ENCODE results near the gene METRNL. TPM values are rescaled to one million over a fixed set of nuclear protein-coding genes. Genes with fewer than 3 reads are reported as not detected.

Gene METRNL
- total RNA-seq, 1 donor from 2014 or later = 63.8 TPM

DNA sequence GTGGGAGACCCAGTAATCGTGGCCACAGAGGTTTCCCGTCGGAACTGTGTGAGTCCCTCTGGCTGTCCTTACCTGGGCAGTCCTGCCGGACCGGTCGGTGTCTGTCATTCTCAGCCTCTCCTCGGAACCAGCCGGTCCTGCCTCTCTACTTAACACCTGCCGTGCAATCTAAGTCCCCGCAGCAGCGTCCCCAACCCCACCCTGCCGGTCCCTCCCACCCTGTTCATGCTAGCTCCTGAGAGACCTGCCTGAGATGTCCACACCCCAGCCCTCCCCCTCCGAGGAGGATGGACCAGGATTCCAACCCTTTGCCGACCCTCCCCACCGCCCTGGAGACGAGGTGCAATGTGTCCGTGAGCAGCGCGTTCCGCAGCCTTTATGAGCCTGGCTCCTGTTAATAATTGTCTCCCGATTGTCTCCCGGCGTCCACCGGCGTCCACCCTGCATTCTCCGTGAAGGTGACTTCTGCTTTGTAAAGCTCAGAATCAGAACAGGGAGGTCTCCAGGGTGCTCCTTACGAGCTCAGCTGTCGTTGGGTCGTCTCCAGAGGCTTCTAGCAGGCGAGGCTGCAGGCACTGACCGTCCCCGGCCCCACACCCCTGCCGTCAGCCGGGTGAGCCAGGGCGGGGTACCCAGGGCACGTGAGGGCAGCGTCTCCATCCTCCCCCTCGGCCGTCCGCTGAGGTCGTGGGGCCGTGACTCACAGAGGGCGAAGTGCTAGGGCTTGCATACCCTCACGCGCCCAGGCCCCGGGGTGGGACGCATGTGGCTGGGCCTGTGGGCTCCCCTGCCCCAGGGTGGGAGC, 10.1 kb downstream of the METRNL start:
- Mint-ChIP-seq H3K36me3 (ENCODE audit: low read depth) (peaks cover 13% of the 10 kb centered on the region), H3K27me3 (ENCODE audit: low read depth) (no peaks in the 10 kb centered on the region), H3K4me1 (ENCODE audit: low read depth) (peaks cover 29% of the 10 kb centered on the region), H3K27ac (ENCODE audit: unreplicated experiment) (no peak overlapping the region), H3K4me3 (ENCODE audit: unreplicated experiment) (no peak overlapping the region), H3K9me3 (ENCODE audit: low read depth) (no peaks in the 10 kb centered on the region)
- no peak for DNase-seq (ENCODE audit: low spot score)
- TF ChIP-seq, protein P1, sequence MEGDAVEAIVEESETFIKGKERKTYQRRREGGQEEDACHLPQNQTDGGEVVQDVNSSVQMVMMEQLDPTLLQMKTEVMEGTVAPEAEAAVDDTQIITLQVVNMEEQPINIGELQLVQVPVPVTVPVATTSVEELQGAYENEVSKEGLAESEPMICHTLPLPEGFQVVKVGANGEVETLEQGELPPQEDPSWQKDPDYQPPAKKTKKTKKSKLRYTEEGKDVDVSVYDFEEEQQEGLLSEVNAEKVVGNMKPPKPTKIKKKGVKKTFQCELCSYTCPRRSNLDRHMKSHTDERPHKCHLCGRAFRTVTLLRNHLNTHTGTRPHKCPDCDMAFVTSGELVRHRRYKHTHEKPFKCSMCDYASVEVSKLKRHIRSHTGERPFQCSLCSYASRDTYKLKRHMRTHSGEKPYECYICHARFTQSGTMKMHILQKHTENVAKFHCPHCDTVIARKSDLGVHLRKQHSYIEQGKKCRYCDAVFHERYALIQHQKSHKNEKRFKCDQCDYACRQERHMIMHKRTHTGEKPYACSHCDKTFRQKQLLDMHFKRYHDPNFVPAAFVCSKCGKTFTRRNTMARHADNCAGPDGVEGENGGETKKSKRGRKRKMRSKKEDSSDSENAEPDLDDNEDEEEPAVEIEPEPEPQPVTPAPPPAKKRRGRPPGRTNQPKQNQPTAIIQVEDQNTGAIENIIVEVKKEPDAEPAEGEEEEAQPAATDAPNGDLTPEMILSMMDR (IDR thresholded peaks at IDR 0.05) = no peak

GRCh38 chr17:83090444-83091256, 11.2 kb downstream of the METRNL start:
- Mint-ChIP-seq H3K9me3 (ENCODE audit: low read depth) (no peaks in the 10 kb centered on the region), H3K4me1 (ENCODE audit: low read depth) (peaks cover 22% of the 10 kb centered on the region), H3K36me3 (ENCODE audit: low read depth) (peaks cover 15% of the 10 kb centered on the region), H3K27ac (ENCODE audit: unreplicated experiment) (no peak overlapping the region), H3K4me3 (ENCODE audit: unreplicated experiment) (no peak overlapping the region), H3K27me3 (ENCODE audit: low read depth) (no peaks in the 10 kb centered on the region)
- no peak for DNase-seq (ENCODE audit: low spot score)
- TF ChIP-seq, protein P1 (IDR thresholded peaks at IDR 0.05) = no peak

DNA sequence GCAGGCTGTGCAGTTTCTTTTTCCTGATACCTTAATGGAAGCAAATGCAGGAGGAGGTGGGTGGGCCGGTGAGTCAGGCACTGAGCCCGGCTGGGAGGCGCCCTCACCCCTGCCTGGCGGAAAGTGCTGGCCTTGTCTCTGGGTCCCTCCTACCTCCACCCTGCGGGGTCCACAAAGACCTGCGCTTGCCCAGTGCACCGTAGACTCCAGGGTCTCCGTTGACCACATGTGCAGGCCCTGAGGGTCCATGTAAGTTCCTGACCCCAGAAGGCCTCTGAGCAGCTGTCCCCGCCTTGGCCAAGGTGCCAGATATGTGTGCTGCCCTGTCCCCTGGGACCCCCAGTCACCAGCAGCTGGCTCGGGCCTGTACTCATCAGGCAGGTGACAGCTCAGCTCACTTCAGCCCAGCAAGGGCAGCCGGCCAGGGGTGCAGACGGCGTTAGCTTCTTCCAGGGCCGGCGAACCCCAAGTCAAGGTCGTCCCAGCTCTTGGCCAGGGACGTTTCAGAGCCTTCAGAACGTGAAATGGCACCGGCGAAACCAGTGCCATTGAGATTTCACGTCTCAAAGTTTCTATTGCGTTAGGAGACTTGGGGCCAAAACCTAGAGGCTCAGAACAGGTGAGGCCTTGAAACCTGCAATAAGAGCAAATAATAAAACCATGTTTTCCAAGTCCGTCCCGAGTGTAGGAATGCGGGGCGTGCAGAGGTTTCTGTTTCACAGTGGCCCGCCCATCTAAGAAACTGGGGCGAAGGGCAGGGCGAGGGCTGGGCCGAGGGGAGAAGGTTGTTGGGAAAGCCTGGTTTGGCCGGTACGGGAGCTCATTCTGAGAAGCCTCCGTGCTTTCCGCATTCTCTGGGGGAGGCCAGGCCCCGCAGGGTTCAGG, 12.1 kb downstream of the METRNL start:
- Mint-ChIP-seq H3K4me3 (ENCODE audit: unreplicated experiment) (no peak overlapping the region), H3K27me3 (ENCODE audit: low read depth) (no peaks in the 10 kb centered on the region), H3K27ac (ENCODE audit: unreplicated experiment) (no peak overlapping the region), H3K36me3 (ENCODE audit: low read depth) (peaks cover 19% of the 10 kb centered on the region), H3K9me3 (ENCODE audit: low read depth) (no peaks in the 10 kb centered on the region), H3K4me1 (ENCODE audit: low read depth) (peaks cover 13% of the 10 kb centered on the region)
- DNase-seq (ENCODE audit: low spot score) = no peak
- TF ChIP-seq, protein P1 (IDR thresholded peaks at IDR 0.05) = no peak

DNA sequence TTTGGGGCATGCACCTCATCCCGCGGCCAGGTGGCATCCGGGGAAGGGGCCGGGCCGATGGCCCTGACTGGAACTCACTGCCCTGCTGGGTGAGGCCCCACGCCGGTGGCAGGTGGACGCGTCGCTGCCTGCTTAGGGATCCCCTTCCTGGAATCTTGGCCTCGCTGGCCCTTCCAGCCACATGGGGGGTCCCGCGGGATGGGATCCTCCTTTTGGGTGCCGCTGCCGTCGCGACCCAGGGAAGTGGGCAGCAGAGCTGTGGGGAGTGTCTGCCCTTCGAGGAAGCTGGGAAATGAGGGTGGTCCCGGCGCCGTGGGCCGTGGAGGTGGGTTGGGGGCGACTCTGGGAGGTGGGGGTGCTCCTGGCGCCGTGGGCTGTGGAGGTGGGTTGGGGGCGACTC, 12.8 kb downstream of the METRNL start:
- Mint-ChIP-seq H3K4me1 (ENCODE audit: low read depth) (peaks cover 11% of the 10 kb centered on the region), H3K27me3 (ENCODE audit: low read depth) (no peaks in the 10 kb centered on the region), H3K36me3 (ENCODE audit: low read depth) (peaks cover 18% of the 10 kb centered on the region), H3K4me3 (ENCODE audit: unreplicated experiment) (no peak overlapping the region), H3K9me3 (ENCODE audit: low read depth) (no peaks in the 10 kb centered on the region), H3K27ac (ENCODE audit: unreplicated experiment) (no peak overlapping the region)
- DNase-seq (ENCODE audit: low spot score) = no peak
- TF ChIP-seq, protein P1 (IDR thresholded peaks at IDR 0.05) = no peak

DNA sequence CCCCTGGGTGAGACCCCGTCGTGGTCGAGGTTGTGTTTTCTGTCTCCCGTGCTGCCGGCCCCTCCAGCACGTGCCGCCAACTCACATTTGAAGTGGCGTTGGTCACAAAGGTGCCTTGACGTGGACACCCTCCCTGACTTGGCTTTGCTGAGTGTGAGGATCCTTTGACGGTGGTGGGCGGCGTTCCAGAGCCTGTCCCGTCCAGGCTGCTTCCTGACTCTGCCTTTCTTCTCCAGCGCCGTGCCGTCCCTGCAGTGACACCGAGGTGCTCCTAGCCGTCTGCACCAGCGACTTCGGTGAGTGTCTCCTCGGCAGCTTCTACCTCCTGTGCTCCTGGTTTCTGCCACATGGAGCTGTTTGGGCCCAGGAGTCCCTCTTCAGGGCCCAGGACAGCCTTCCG, 13.5 kb downstream of the METRNL start:
- H3K36me3 Mint-ChIP-seq (ENCODE audit: low read depth) = peaks cover 18% of the 10 kb centered on the region
- no peak for DNase-seq (ENCODE audit: low spot score)
- H3K27me3 Mint-ChIP-seq (ENCODE audit: low read depth) = no peaks in the 10 kb centered on the region
- no peaks in the 10 kb centered on the region for H3K9me3 Mint-ChIP-seq (ENCODE audit: low read depth)
- H3K4me3 Mint-ChIP-seq (ENCODE audit: unreplicated experiment) = no peak overlapping the region
- H3K27ac Mint-ChIP-seq (ENCODE audit: unreplicated experiment) = no peak overlapping the region
- TF ChIP-seq, protein P1 (IDR thresholded peaks at IDR 0.05) = no peak
- H3K4me1 Mint-ChIP-seq (ENCODE audit: low read depth) = peaks cover 11% of the 10 kb centered on the region

Data from chondrocyte (in vitro differentiated cells).